GM19240 (cell line): Measurements from ENCODE around the gene GXYLT1.
A peak's percentile ranks its signal among the peaks of the same experiment; 100 is the strongest.
"Not testable (repeated sequence)": the region's sequence is repeated elsewhere in the genome, so short reads cannot be mapped to it uniquely, and the experiment has no call there.

ENCODE experiments used
- DNase-seq: peaks from one replicate; pipeline ENCODE4 v3.0.0; 2011; ENCODE audit warnings: low spot score; ENCODE audit not compliant: insufficient read length

The GXYLT1 gene

DNA sequence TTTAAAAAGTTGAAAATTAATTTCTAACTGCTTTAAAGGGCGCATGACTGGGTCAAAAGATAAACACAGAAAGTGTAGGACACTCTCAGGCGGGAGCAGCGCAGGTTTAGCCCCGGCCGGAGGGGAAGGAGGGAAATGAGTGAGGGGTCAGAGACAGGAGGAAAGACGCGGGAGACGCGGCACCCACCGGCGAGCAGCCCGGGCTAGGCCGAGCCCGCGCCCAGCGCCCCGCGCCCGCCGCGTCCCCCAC is 591 bp downstream of the GXYLT1 start:
- DNase-seq, result peak; percentile 9

DNA sequence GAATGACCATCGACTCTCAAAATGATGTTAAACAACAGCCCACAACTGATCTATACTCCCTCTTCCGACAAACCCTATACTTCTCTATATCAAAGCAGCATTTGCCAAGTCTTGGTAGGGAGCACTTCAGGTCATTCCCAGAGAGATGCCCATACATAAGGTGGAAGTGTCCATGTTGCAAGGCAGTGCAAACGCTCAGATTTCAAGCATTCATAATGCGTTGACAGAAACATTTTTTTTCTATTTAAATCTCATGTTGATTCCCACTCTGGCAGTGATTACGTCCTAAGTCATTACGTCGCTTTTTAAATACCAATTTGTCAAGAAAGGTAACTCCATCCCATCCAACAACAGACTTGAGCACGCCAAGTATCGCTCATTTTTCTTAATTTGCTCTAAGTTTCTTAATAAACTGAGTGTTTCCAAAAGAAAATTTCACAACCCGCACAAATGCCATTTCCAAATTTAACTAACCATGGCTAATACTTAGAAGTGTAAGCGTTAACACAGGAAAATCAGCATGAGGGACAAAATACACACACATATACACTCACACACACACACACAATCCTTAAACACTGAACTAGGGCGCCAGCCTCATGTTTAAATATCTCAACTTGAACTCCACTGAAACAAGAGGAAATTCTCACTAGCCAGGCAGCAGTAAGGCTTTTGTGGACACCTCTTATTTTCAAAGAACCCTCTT is 1.1 kb downstream of the GXYLT1 start:
- no peak for DNase-seq

- DNase-seq, result no peak
Observed at GRCh38 chr12:42141981-42142606, 2.6 kb downstream of the GXYLT1 start.

DNA sequence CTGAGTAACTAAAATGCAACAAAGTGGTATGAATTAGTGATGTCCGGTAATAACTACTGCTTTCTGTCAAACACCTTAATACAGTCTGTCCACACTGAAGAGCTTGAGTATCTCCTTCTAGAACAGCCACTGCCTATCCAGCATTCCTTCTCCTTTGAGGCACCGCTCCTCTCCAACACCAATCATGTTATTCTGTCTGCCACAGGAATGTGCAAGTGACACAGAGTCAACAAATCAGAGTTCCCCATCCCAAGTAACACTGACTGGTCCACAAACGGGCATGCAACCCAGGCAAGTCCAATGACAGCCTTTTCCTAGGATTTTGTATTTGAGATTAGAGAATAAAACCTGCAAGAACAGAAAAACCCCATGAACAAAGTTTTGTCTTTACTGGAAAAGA is 3.8 kb downstream of the GXYLT1 start:
- no peak for DNase-seq

DNA sequence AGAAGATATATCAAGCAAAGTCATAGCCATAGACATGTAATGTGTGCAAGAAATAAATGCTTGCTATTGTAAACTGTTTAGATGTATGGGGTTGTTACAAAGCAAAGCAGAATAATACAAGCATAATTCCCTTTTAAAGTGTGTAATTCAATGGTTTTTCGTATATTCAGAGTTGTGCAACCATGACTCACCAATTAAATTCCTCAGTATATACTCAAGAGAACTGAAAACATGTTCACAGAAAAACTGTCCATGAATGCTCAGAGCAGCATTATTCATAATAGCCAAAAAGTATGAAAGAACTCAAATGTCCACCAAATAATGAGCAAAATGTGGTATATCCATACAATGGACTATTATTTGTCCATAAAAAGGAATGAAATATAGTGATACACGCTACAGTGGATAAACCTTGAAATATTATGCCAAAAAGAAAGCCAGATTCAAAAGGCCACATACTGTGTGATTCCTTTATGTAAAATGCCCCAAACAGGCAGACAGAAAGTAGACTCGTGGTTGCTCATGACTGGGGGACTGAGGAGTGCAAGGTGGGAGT is 9.3 kb downstream of the GXYLT1 start:
- no peak for DNase-seq

DNA sequence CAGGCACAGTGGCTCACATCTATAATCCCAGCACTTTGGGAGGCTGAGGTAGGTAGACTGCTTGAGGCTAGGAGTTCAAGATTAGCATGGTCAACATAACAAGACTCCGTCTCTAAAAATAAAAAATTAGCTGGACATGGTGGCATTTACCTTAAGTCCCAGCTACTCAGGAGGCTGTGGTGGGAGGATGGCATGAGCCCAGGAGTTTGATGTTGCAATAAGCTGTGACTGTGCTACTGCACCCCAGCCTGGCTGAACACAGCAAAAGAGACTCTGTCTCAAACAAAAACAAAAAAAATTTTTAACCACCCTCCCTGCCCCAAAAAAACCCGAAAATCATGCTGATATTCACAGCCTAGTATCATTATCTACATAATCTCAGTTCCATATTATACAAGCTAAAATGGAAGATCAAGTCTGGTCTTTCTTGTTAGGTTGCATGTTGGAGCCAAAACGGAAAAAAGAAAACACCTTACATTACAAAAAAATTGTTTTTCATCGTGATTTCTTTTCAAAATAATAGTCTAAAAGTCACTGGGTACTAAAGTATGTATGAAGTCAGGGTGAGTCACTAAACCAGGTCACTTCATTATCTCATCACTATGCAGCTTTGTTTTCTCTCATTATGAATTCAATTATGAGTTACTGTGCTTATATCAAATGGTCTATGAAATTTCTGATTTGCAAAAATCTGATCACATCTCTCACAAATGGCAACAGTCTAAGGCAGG is 13.8 kb downstream of the GXYLT1 start:
- no peak for DNase-seq

- DNase-seq, result no peak
Observed at GRCh38 chr12:42129595-42130204, 15.0 kb downstream of the GXYLT1 start.

- no peak for DNase-seq
Observed at GRCh38 chr12:42128888-42129287, 15.8 kb downstream of the GXYLT1 start.

- no peak for DNase-seq
Observed at GRCh38 chr12:42128327-42128726, 16.3 kb downstream of the GXYLT1 start.

DNA sequence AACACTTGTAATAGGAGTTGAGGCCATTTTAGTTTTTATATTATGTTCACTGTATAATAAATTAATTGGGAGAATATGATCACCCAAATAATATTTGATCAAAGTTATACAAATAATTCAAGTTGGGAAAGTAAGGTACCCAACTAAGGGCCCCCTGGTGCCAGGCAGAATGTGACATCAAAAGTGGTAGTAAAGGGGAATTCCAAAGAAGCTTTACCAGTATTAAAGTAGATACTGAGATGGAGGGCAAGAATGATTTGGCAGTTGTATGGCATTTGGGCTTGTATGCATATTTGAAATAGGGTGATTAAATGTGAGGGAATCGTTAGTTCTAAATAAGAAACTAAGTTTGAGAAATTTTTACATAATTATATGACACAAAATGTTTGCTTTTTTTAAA is 17.7 kb downstream of the GXYLT1 start:
- DNase-seq, result no peak

- no peak for DNase-seq
Observed at GRCh38 chr12:42125388-42125767, 19.3 kb downstream of the GXYLT1 start.

GRCh38 chr12:42124764-42125387 is 19.8 kb downstream of the GXYLT1 start:
- no peak for DNase-seq

- no peak for DNase-seq
Observed at GRCh38 chr12:42119085-42119633, 25.5 kb downstream of the GXYLT1 start.

DNA sequence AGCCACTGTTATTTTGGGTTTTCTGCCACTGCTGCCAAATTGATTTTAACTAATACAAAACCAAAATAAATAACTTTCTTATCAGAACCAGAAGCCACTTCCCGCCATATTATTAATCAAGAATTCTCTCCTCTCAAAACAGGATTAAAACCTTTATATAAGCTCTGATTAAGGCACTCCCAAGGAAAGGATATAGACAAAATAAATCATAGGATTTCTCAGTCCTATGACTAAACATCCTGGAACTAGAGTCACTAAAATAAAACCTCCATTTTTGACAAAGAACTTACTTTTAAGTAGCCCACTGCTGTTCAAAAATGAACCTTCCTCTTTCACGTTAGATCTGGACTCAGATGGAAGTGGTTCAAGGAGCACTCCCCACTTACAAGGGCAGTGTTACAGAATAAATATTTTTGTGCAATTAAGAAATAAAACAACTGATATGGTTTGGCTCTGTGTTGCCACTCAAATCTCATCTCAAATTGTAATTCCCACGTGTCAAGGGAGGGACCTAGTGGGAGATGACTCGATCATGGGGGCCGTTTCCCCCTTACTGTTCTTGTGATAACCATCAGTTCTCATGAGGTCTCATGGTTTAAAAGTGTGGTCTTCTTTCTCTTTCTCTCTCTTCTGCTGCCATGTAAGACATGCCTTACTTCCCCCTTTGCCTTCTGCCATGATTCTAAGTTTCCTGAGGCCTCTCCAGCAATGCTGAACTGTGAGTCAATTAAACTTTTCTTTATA is 26.4 kb downstream of the GXYLT1 start:
- DNase-seq, result no peak

DNA sequence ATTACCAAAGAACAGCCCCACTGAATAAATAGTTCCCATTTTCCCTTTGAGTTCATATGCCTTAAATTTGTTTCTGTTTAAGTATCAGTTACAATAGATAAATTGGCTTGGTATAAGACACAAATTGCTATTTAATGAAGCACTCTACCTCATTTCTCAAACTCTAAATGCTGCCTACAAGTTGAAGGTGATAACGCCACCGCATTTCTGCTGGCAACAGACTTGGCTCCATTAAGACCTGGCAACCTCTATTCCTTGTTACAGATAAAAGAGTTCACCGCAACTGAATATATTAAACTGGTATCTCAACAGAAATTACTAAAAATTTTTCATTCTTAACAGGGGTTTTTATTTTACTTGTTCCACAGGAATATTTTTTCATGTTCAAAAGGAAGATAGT is 35.6 kb downstream of the GXYLT1 start:
- DNase-seq, result no peak

GRCh38 chr12:42106791-42107190 is 37.9 kb downstream of the GXYLT1 start:
- not testable (repeated sequence) for DNase-seq

DNA sequence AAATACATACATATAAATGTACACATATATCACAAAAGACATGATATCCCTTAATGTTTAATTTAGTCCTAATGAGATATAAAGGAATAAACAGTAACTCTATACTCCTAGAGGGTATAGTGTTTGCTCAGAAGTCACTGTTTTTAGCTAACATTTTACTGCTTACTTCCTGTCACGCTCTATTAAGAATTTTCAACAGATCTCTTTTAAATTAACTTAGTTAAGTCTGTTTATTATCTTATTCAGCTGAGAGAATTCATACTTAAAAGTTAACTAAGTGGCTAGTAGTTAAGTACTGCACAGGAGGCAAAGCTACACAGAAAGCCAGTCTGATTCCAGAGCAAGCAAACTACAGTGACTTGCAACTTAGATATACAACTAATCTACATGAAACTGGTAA is 39.9 kb downstream of the GXYLT1 start:
- no peak for DNase-seq

DNA sequence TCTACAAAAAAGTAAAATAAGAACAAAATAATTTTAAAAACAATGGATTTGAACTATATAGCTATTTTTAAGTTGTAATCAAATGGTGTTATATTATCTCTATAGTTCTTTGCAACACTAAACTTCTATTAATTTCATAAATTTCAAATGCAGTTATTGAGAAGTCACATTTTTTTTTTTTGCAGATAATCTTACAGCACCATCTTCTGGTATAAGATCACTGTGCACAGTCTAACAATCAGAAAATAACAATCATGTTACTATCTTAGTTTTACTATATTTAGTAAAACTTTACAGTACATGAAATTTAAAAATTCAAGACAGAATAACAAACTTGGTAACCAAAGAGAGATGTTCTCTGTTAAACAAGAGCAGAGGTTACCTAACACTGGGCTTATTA is 40.6 kb downstream of the GXYLT1 start:
- no peak for DNase-seq

GRCh38 chr12:42103155-42103554 is 41.5 kb downstream of the GXYLT1 start:
- no peak for DNase-seq

DNA sequence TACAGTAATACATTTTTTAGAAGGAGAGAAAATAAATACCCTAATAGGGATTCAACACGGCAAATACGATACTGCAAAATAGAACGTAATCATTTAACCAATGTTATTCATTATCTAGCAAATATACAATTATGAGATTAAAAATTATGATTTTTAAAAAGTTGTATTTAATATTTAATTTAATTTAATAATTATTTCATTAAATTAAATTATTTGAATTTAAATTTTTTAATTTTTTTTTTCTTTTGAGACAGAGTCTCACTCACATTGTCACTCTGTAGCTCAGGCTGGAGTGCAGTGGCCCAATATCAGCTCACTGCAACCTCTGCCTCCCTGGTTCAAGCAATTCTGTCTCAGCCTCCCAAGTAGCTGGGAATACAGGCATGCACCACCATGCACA is 42.0 kb downstream of the GXYLT1 start:
- DNase-seq, result no peak

GRCh38 chr12:42099433-42099832 is 45.2 kb downstream of the GXYLT1 start:
- DNase-seq, result no peak
